ENCODE measurements around the gene NCKAP5. TPM values are rescaled to one million over a fixed set of nuclear protein-coding genes. Genes with fewer than 3 reads are reported as not detected.
A peak's percentile ranks its signal among the peaks of the same experiment; 100 is the strongest.

NCKAP5 gene
- polyA plus RNA-seq, 3 donors = not detected

- no peaks in the 10 kb centered on the region for H3K36me3 Mint-ChIP-seq
Measured at GRCh38 chr2:133173224-133173623, 395.0 kb downstream of the NCKAP5 start.

GRCh38 chr2:133171393-133172004 lies 396.8 kb downstream of the NCKAP5 start:
- Histone ChIP-seq H2AFZ (ENCODE audit: insufficient read depth, low read depth, low read length, poor library complexity, severe bottlenecking) (no peak overlapping the region), H3K9me3 (replicated peaks in 1 of 2; ENCODE audit: control insufficient read depth in 1 of 2, insufficient read depth in 1 of 2, low read length in 2 of 2) (no peaks in the 10 kb centered on the region), H4K20me1 (ENCODE audit: insufficient read depth, low read length) (no peaks in the 10 kb centered on the region), H3K4me3 (replicated peaks in 1 of 3; ENCODE audit: low read depth in 2 of 3, low read length in 3 of 3) (no peak overlapping the region), H3K27me3 (ENCODE audit: control insufficient read depth in 2 of 2, insufficient read depth in 2 of 2, low read length in 2 of 2) (no peaks in the 10 kb centered on the region), H3K27ac (ENCODE audit: low read depth in 1 of 2, low read length in 2 of 2) (no peak overlapping the region), H3K36me3 (replicated peaks in 1 of 2; ENCODE audit: control insufficient read depth in 1 of 2, insufficient read depth in 2 of 2, low read length in 2 of 2) (no peaks in the 10 kb centered on the region), H3K4me1 (ENCODE audit: control insufficient read depth in 1 of 2, insufficient read depth in 2 of 2, low read length in 2 of 2) (no peaks in the 10 kb centered on the region), H3K4me2 (replicated peaks; ENCODE audit: extremely low read depth, low read length, poor library complexity, severe bottlenecking) (no peak overlapping the region), H3K9ac (ENCODE audit: insufficient read depth, low read length, poor library complexity, severe bottlenecking) (no peak overlapping the region), H3K79me2 (ENCODE audit: insufficient read depth, low read length) (no peaks in the 10 kb centered on the region)
- WGBS (ENCODE audit: insufficient coverage) = no CpG with 5 or more reads among the region's 3 CpGs
- Mint-ChIP-seq H3K36me3 (no peaks in the 10 kb centered on the region), H3K27ac (no peak overlapping the region), H3K4me3 (no peak overlapping the region), H3K9me3 (no peaks in the 10 kb centered on the region), H3K4me1 (no peaks in the 10 kb centered on the region), H3K27me3 (ENCODE audit: low read depth in 3 of 3) (no peaks in the 10 kb centered on the region)
- DNase-seq = no peak
- peak; percentile 31 for TF ChIP-seq CTCF (IDR thresholded peaks at IDR 0.05)
- intact Hi-C loops (cut with micrococcal nuclease) = loop anchor here in 1 of 2 donors (5.0 kb wide), 1 partner anchor 624 kb away; no protein-coding TSS in a partner anchor

More at GRCh38 chr2:133173224-133173623, 395.0 kb downstream of the NCKAP5 start:
- Histone ChIP-seq H3K4me1 (ENCODE audit: control insufficient read depth in 1 of 2, insufficient read depth in 2 of 2, low read length in 2 of 2) (no peaks in the 10 kb centered on the region), H3K79me2 (ENCODE audit: insufficient read depth, low read length) (no peaks in the 10 kb centered on the region), H3K4me2 (replicated peaks; ENCODE audit: extremely low read depth, low read length, poor library complexity, severe bottlenecking) (no peak overlapping the region), H3K27ac (ENCODE audit: low read depth in 1 of 2, low read length in 2 of 2) (no peak overlapping the region), H3K27me3 (ENCODE audit: control insufficient read depth in 2 of 2, insufficient read depth in 2 of 2, low read length in 2 of 2) (no peaks in the 10 kb centered on the region), H2AFZ (ENCODE audit: insufficient read depth, low read depth, low read length, poor library complexity, severe bottlenecking) (no peak overlapping the region), H3K36me3 (replicated peaks in 1 of 2; ENCODE audit: control insufficient read depth in 1 of 2, insufficient read depth in 2 of 2, low read length in 2 of 2) (no peaks in the 10 kb centered on the region), H3K9ac (ENCODE audit: insufficient read depth, low read length, poor library complexity, severe bottlenecking) (no peak overlapping the region), H4K20me1 (ENCODE audit: insufficient read depth, low read length) (no peaks in the 10 kb centered on the region), H3K9me3 (replicated peaks in 1 of 2; ENCODE audit: control insufficient read depth in 1 of 2, insufficient read depth in 1 of 2, low read length in 2 of 2) (no peaks in the 10 kb centered on the region), H3K4me3 (replicated peaks in 1 of 3; ENCODE audit: low read depth in 2 of 3, low read length in 3 of 3) (no peak overlapping the region)
- intact Hi-C loops (cut with micrococcal nuclease) = loop anchor here in 1 of 2 donors (5.0 kb wide), 1 partner anchor 626 kb away; no protein-coding TSS in a partner anchor
- DNase-seq = no peak
- H3K4me3 Mint-ChIP-seq = no peak overlapping the region
- H3K27ac Mint-ChIP-seq = no peak overlapping the region
- H3K9me3 Mint-ChIP-seq = no peaks in the 10 kb centered on the region
- no peak for TF ChIP-seq CTCF (IDR thresholded peaks at IDR 0.05)
- H3K4me1 Mint-ChIP-seq = no peaks in the 10 kb centered on the region
- H3K27me3 Mint-ChIP-seq (ENCODE audit: low read depth in 3 of 3) = no peaks in the 10 kb centered on the region
